Loucy (cell line): ENCODE results near the gene MUC12.
A peak's percentile ranks its signal among the peaks of the same experiment; 100 is the strongest.

ENCODE experiments used
- H2AFZ ChIP-seq: fragments of 200-600 bp; sonication (generic); 2 replicates; pipeline ENCODE4 v1.6.0; 2016; ENCODE audit warnings: antibody characterized with exemption, mild to moderate bottlenecking, low read length, moderate library complexity
- H3F3A ChIP-seq: fragments of 200-600 bp; 2 replicates; pipeline ENCODE4 v1.6.0; 2016; ENCODE audit warnings: antibody characterized with exemption, low read depth, mild to moderate bottlenecking
- H3K27me3 ChIP-seq: fragments of 200-600 bp; sonication (generic); 2 replicates; pipeline ENCODE4 v1.6.1; 2014; ENCODE audit warnings: low read length, mild to moderate bottlenecking; ENCODE audit not compliant: insufficient read depth, poor library complexity, severe bottlenecking
- H3K36me3 ChIP-seq: fragments of 200-600 bp; sonication (generic); 2 replicates; pipeline ENCODE4 v1.6.1; 2016; ENCODE audit warnings: low read length; ENCODE audit not compliant: insufficient read depth
- H3K4me1 ChIP-seq: fragments of 200-600 bp; sonication (generic); 2 replicates; pipeline ENCODE4 v1.5.1; 2014; ENCODE audit warnings: low read length, mild to moderate bottlenecking; ENCODE audit not compliant: insufficient read depth, poor library complexity, severe bottlenecking
- H3K4me2 ChIP-seq: fragments of 200-600 bp; sonication (generic); 2 replicates; pipeline ENCODE4 v1.6.0; 2014; ENCODE audit warnings: antibody characterized with exemption, low read length, low read depth, mild to moderate bottlenecking; ENCODE audit not compliant: poor library complexity, severe bottlenecking
- H3K4me3 ChIP-seq: fragments of 200-600 bp; sonication (generic); 2 replicates; pipeline ENCODE4 v1.5.1; 2014; ENCODE audit warnings: low read length, mild to moderate bottlenecking, mixed read lengths; ENCODE audit not compliant: poor library complexity, severe bottlenecking
- H3K79me2 ChIP-seq: fragments of 200-600 bp; sonication (generic); 2 replicates; pipeline ENCODE4 v1.6.1; 2014; ENCODE audit warnings: low read length; ENCODE audit not compliant: insufficient read depth
- H3K9ac ChIP-seq: fragments of 200-600 bp; sonication (generic); 2 replicates; pipeline ENCODE4 v1.6.0; 2014; ENCODE audit warnings: mild to moderate bottlenecking, low read depth, low read length, moderate library complexity; ENCODE audit not compliant: poor library complexity, severe bottlenecking
- H3K9me2 ChIP-seq: fragments of 200-600 bp; sonication (generic); replicated peaks from 2 replicates; pipeline ENCODE4 v1.6.1; 2016; ENCODE audit warnings: low read depth, low read length, mixed read lengths
- H3K9me3 ChIP-seq: fragments of 200-600 bp; sonication (generic); 2 replicates; pipeline ENCODE4 v1.6.1; 2014; ENCODE audit warnings: mild to moderate bottlenecking, antibody characterized with exemption, low read length, low read depth; ENCODE audit not compliant: insufficient read depth
- H4K20me1 ChIP-seq: fragments of 200-600 bp; sonication (generic); 2 replicates; pipeline ENCODE4 v1.6.0; 2014; ENCODE audit warnings: antibody characterized with exemption, low read length, mild to moderate bottlenecking; ENCODE audit not compliant: insufficient read depth, poor library complexity, severe bottlenecking
- EZH2phosphoT487 ChIP-seq: fragments of 200-600 bp; IDR thresholded peaks from 2 replicates; pipeline ENCODE4 v1.6.1; 2018; ENCODE audit warnings: antibody characterized with exemption, mild to moderate bottlenecking, moderate library complexity, borderline replicate concordance
- TF ChIP-seq, protein P1 (sequence below): fragments of 200-600 bp; sonication (generic); conservative IDR thresholded peaks from 2 replicates; pipeline ENCODE4 v1.5.1; 2014; ENCODE audit warnings: mild to moderate bottlenecking, antibody characterized with exemption, low read length

MUC12 gene

DNA sequence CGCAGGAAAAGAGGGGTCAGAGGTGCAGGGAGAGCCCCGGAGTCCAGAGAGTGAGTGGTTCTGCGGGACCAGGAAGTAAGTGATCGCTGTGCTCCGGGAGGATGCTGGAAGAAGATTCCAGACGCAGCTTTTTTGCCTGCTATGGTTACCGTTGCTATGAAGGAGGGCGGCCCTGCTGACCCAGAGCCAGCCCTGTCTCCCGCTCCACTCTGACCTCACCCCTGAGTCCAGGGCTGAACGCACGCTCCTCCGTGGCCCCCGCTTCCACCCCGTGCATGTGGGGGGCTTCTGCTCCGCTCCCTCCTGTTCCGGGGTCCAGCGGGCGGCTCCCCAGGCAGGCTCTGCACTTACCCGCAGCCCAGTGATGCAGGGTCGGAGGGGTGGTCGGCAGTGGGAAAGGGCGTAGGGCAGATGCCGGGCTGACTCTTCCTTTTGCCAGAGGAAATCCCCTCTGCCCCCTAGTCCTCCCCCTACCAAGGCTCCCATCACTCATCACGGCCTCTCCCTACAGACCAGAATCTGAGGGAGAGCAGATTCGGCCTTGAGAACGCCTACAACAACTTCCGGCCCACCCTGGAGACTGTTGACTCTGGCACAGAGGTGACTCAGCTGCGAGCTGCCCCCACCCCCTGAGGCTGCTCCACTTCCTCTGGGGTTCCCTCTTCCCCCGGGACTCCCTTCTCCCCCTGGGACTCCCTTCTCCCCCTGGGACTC, 47.9 kb downstream of the MUC12 start:
- H3K9ac ChIP-seq = peak overlapping the region; percentile 69
- H3K4me2 ChIP-seq = peak overlapping the region; percentile 91
- no peaks in the 10 kb centered on the region for H3K27me3 ChIP-seq
- peak overlapping the region; percentile 96 for H2AFZ ChIP-seq
- no peak for TF ChIP-seq EZH2phosphoT487
- TF ChIP-seq, protein P1, sequence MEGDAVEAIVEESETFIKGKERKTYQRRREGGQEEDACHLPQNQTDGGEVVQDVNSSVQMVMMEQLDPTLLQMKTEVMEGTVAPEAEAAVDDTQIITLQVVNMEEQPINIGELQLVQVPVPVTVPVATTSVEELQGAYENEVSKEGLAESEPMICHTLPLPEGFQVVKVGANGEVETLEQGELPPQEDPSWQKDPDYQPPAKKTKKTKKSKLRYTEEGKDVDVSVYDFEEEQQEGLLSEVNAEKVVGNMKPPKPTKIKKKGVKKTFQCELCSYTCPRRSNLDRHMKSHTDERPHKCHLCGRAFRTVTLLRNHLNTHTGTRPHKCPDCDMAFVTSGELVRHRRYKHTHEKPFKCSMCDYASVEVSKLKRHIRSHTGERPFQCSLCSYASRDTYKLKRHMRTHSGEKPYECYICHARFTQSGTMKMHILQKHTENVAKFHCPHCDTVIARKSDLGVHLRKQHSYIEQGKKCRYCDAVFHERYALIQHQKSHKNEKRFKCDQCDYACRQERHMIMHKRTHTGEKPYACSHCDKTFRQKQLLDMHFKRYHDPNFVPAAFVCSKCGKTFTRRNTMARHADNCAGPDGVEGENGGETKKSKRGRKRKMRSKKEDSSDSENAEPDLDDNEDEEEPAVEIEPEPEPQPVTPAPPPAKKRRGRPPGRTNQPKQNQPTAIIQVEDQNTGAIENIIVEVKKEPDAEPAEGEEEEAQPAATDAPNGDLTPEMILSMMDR = no peak
- no peaks in the 10 kb centered on the region for H3K9me3 ChIP-seq
- no peaks in the 10 kb centered on the region for H3K9me2 ChIP-seq
- peaks cover 8% of the 10 kb centered on the region for H3K4me1 ChIP-seq
- H4K20me1 ChIP-seq = no peaks in the 10 kb centered on the region
- H3K79me2 ChIP-seq = no peaks in the 10 kb centered on the region
- H3F3A ChIP-seq = no peaks in the 10 kb centered on the region
- H3K36me3 ChIP-seq = no peaks in the 10 kb centered on the region
- peak overlapping the region; percentile 82 for H3K4me3 ChIP-seq

DNA sequence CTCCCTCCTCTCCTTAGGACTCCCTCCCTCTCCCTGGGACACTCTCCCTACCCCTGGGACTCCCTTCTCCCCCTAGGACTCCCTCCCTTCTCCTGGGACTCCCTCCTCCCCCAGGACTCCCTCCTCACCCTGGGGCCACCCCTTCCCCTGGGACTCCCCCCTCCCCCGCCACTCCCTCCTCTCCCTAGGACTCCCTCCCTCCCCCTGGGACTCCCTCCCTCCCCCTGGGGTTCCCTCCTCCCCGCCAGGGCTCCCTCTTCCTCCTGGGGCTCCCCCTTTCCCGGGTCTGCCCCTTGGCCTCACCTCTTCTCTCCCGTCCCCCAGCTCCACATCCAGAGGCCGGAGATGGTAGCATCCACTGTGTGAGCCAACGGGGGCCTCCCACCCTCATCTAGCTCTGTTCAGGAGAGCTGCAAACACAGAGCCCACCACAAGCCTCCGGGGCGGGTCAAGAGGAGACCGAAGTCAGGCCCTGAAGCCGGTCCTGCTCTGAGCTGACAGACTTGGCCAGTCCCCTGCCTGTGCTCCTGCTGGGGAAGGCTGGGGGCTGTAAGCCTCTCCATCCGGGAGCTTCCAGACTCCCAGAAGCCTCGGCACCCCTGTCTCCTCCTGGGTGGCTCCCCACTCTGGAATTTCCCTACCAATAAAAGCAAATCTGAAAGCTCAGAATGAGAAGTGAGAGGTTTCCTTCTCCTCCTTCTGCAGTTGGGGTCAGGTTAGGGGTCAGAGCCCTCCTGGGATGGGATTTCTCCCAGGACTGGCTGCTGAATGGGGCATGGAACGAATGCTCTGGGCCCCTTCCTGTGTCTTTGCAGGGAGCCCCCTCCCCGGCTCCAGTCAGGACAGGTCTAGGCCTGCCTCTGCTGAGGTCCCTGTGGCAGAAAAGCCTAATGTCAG, 49.2 kb downstream of the MUC12 start:
- no peaks in the 10 kb centered on the region for H4K20me1 ChIP-seq
- no peak overlapping the region for H3K9ac ChIP-seq
- TF ChIP-seq, protein P1 = no peak
- TF ChIP-seq EZH2phosphoT487 = no peak
- no peak overlapping the region for H3K4me3 ChIP-seq
- H3K4me1 ChIP-seq = peaks cover 8% of the 10 kb centered on the region
- no peaks in the 10 kb centered on the region for H3K79me2 ChIP-seq
- H3K9me2 ChIP-seq = no peaks in the 10 kb centered on the region
- H3K9me3 ChIP-seq = no peaks in the 10 kb centered on the region
- no peaks in the 10 kb centered on the region for H3K36me3 ChIP-seq
- H3F3A ChIP-seq = no peaks in the 10 kb centered on the region
- H3K27me3 ChIP-seq = no peaks in the 10 kb centered on the region
- no peak overlapping the region for H2AFZ ChIP-seq
- no peak overlapping the region for H3K4me2 ChIP-seq

DNA sequence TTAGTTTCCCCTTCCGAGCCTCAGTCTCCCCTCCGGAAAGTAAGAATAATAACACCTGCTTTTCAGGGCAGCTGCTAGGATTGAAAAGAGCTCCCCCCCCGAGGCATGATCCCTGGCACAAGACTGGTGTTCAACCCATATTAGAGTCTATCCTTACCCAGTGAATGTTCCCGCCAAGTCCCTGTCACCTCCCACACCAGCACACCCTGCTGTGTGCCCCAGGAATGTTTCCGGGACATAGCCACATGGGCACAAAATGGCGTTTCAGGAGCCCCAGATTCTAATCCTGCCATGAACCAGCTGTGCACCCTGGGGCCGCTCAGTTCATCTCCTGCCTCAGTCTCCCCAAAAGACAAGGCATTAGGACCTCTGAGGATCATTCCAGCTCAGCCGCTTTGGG, 51.1 kb downstream of the MUC12 start:
- Histone ChIP-seq H3K27me3 (no peaks in the 10 kb centered on the region), H3K9me2 (no peaks in the 10 kb centered on the region), H3K4me1 (peaks cover 8% of the 10 kb centered on the region), H3K4me2 (no peak overlapping the region), H3K9me3 (no peaks in the 10 kb centered on the region), H3K79me2 (no peaks in the 10 kb centered on the region), H3K36me3 (no peaks in the 10 kb centered on the region), H4K20me1 (no peaks in the 10 kb centered on the region), H3K9ac (no peak overlapping the region), H3F3A (no peaks in the 10 kb centered on the region), H2AFZ (no peak overlapping the region), H3K4me3 (no peak overlapping the region)
- TF ChIP-seq EZH2phosphoT487 = no peak
- TF ChIP-seq, protein P1 = no peak
